D721Med (cell line): ENCODE data around the gene C4orf51.

Experiments used
- DNase-seq: peaks from one replicate; pipeline ENCODE4 v3.0.0; 2011; ENCODE audit warnings: low spot score; ENCODE audit not compliant: insufficient read length
- FAIRE-seq: peaks from 2 replicates; lab custom pipeline; 2011; peaks lifted over from hg19 to GRCh38; lab: Jason Lieb, UNC
- CTCF ChIP-seq: IDR thresholded peaks from 2 replicates; pipeline ENCODE4 v1.5.1; 2012; ENCODE audit warnings: mild to moderate bottlenecking, control low read depth; ENCODE audit not compliant: insufficient read depth; ENCODE audit errors: missing control alignments

Gene C4orf51

DNA sequence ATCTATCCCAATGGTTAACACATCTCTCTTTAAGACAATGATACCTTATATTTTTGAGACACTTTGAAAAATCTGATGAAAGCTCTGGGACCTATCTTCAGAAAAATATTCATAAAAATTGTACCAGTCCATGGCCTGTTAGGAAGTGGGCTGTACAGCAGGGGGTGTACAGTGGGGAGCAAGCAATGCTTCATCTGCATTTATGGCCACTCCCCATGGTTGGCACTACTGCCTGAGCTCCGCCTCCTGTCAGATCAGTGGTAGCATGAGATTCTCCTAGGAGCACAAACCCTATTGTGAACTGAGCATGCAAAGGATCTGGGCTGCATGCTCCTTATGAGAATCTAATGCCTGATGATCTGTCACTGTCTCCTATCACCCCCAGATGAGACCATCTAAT lies 42.6 kb downstream of the C4orf51 start:
- DNase-seq (no peak), FAIRE-seq (no peak)
- TF ChIP-seq CTCF: no peak

DNA sequence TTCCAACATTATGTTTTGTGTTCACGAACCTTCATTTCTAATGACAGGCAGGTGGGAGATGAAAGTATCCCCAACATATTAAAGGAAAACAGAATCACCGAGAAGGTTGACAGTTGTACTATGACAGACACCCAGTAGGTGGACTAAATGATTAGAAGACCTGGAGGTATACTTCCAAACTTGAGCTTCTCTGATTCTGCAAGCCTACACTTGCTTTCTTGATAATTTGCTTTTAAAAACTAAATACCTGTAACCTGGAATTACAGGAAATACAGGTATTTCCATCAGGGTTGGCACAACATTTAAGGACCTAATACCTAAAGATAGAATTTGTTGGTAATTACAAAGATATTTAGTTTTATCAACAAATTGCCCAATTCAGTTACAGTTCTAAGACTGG lies 43.4 kb downstream of the C4orf51 start:
- DNase-seq (no peak), FAIRE-seq (no peak)
- no peak for TF ChIP-seq CTCF

GRCh38 chr4:145730026-145730425 lies 50.1 kb downstream of the C4orf51 start:
- no peak for TF ChIP-seq CTCF
- no peak for FAIRE-seq
- no peak for DNase-seq

GRCh38 chr4:145731028-145731427 lies 51.1 kb downstream of the C4orf51 start:
- DNase-seq (no peak), FAIRE-seq (no peak)
- no peak for TF ChIP-seq CTCF

GRCh38 chr4:145732001-145732815 lies 52.3 kb downstream of the C4orf51 start:
- TF ChIP-seq CTCF: no peak
- FAIRE-seq (no peak), DNase-seq (no peak)

- TF ChIP-seq CTCF: no peak
- DNase-seq: peak; percentile 83
- no peak for FAIRE-seq
Observed at GRCh38 chr4:145732895-145733880, 53.2 kb downstream of the C4orf51 start.
